K562 (cell line): ENCODE measurements around the gene LCP2. TPM values are rescaled to one million over a fixed set of nuclear protein-coding genes. Genes with fewer than 3 reads are reported as not detected.

Experiments
- CBFA2T3 ChIP-seq: fragments of 450-650 bp; IDR thresholded peaks from 2 replicates; pipeline ENCODE4 v1.6.1; 2017
- DIDO1 ChIP-seq: fragments of 450-650 bp; IDR thresholded peaks from 2 replicates; pipeline ENCODE4 v1.6.1; 2016; ENCODE audit warnings: low read depth, missing biosample characterization, missing genetic modification characterization
- DMBX1 ChIP-seq: fragments of 250-450 bp; sonication (Bioruptor Pico); IDR thresholded peaks from 2 replicates; pipeline ENCODE4 v1.8.0; 2022; ENCODE audit warnings: inconsistent platforms, mild to moderate bottlenecking, moderate library complexity, borderline replicate concordance
- GATA2 ChIP-seq: sonication (generic); formaldehyde crosslinking; IDR thresholded peaks from 2 replicates; pipeline ENCODE4 v1.4.0; 2020; ENCODE audit warnings: mild to moderate bottlenecking, missing genetic modification reagents
- KDM1A ChIP-seq, 2 experiments: fragments of 450-650 bp; IDR thresholded peaks; 2 replicates each; pipeline ENCODE4 v1.6.1; 2016; ENCODE audit warnings: mild to moderate bottlenecking in 2 of 2
- MAFG ChIP-seq: fragments of 450-650 bp; conservative IDR thresholded peaks from 2 replicates; pipeline ENCODE4 v1.6.1; 2016; ENCODE audit warnings: missing genetic modification characterization, missing compliant biosample characterization
- MED1 ChIP-seq: sonication (generic); formaldehyde crosslinking; IDR thresholded peaks from 2 replicates; pipeline ENCODE4 v1.8.1; 2023; ENCODE audit warnings: missing genetic modification reagents, borderline replicate concordance
- MEIS2 ChIP-seq: fragments of 450-650 bp; IDR thresholded peaks from 2 replicates; pipeline ENCODE4 v1.6.1; 2014; ENCODE audit warnings: mild to moderate bottlenecking; ENCODE audit not compliant: partially characterized antibody
- RAD21 ChIP-seq, 2 experiments: fragments of 250-450 bp in 1 of 2; fragments of 450-650 bp in 1 of 2; sonication (Bioruptor Pico) in 1 of 2; formaldehyde crosslinking in 1 of 2; IDR thresholded peaks in 1 of 2; conservative IDR thresholded peaks in 1 of 2; 2 replicates each; pipeline versions ENCODE4 v1.4.0 to v1.8.0; 2020 to 2022; ENCODE audit warnings: mild to moderate bottlenecking in 2 of 2, moderate library complexity in 1 of 2
- SMARCE1 ChIP-seq: fragments of 450-650 bp; IDR thresholded peaks from 2 replicates; pipeline ENCODE4 v1.7.1; 2016; ENCODE audit warnings: mild to moderate bottlenecking
- TRIM24 ChIP-seq, 2 experiments: fragments of 450-650 bp; IDR thresholded peaks; 2 replicates each; pipeline ENCODE4 v1.6.1; 2016
- ZBED1 ChIP-seq: IDR thresholded peaks from 2 replicates; pipeline ENCODE4 v1.6.1; 2014
- ZNF274 ChIP-seq: IDR thresholded peaks from 2 replicates; pipeline ENCODE4 v1.6.1; 2011; ENCODE audit warnings: low read depth, mild to moderate bottlenecking, low read length, moderate library complexity, borderline replicate concordance
- ZNF354B ChIP-seq: fragments of 250-450 bp; sonication (Bioruptor Pico); IDR thresholded peaks from 2 replicates; pipeline ENCODE4 v1.4.0; 2020
- ZNF431 ChIP-seq: sonication (generic); formaldehyde crosslinking; IDR thresholded peaks from 2 replicates; pipeline ENCODE4 v1.8.0; 2022; ENCODE audit warnings: mild to moderate bottlenecking, missing genetic modification reagents
- ZNF589 ChIP-seq: fragments of 200-800 bp; sonication (Bioruptor generic); IDR thresholded peaks from 2 replicates; pipeline ENCODE4 v1.6.1; 2016; ENCODE audit warnings: low read depth, missing genetic modification characterization, missing compliant biosample characterization
- ZNF780A ChIP-seq: fragments of 250-450 bp; sonication (Bioruptor Pico); IDR thresholded peaks from 2 replicates; pipeline ENCODE4 v1.5.0; 2021; ENCODE audit warnings: mild to moderate bottlenecking
- polyA plus RNA-seq, 8 experiments: library from polyadenylated mRNA; depleted of rRNA in 4 of 8; stranded (reverse) in 5 of 8; unstranded in 3 of 8; fragments of >200 nt; fragmentation: Nextera tagmentation in 2 of 8; fragmentation: Illumina TruSeq in 1 of 8; extraction: Ambion mirVana in 2 of 8; extraction: Trizol in 1 of 8; gene quantifications; 2 replicates each; pipeline versions ENCODE4 v1.2.1 to v1.2.3, GENCODE V29; 2011 to 2014; ENCODE audit warnings: inconsistent platforms in 1 of 8, missing spikeins in 1 of 8
- total RNA-seq, 7 experiments: library from RNA; depleted of rRNA in 6 of 7; stranded (reverse); fragments of >200 nt in 6 of 7; fragmentation: Illumina TruSeq in 2 of 7; extraction: Trizol in 2 of 7; gene quantifications; 2 replicates each; pipeline versions ENCODE4 v1.2.1 to v1.2.3, GENCODE V29; 2011 to 2021; ENCODE audit warnings: low replicate concordance in 1 of 7
- TF ChIP-seq, protein P1 (sequence below): sonication (generic); IDR thresholded peaks from 2 replicates; pipeline ENCODE4 v1.6.1; 2016
- TF ChIP-seq, protein P2 (sequence below): sonication (generic); formaldehyde crosslinking; IDR thresholded peaks from 2 replicates; pipeline ENCODE4 v1.8.0; 2022; ENCODE audit warnings: missing genetic modification reagents, mild to moderate bottlenecking, borderline replicate concordance
- TF ChIP-seq, protein P3 (sequence below): fragments of 450-650 bp; IDR thresholded peaks from 2 replicates; pipeline ENCODE4 v1.6.1; 2016
- TF ChIP-seq, protein P4 (sequence below): fragments of 450-650 bp; IDR thresholded peaks from 2 replicates; pipeline ENCODE4 v1.6.1; 2017; ENCODE audit warnings: mild to moderate bottlenecking, moderate library complexity
- TF ChIP-seq, protein P5 (sequence below): sonication (generic); formaldehyde crosslinking; IDR thresholded peaks from 2 replicates; pipeline ENCODE4 v1.8.0; 2022; ENCODE audit warnings: missing genetic modification reagents, mild to moderate bottlenecking, moderate library complexity, borderline replicate concordance
- TF ChIP-seq, protein P6 (sequence below): fragments of 250-450 bp; sonication (Bioruptor Pico); IDR thresholded peaks from 2 replicates; pipeline ENCODE4 v1.5.0; 2021; ENCODE audit warnings: mild to moderate bottlenecking, borderline replicate concordance

Gene LCP2
- total and polyA plus RNA-seq, 9 of the 15 experiments (the other 6 are each of a cell fraction or from before 2014, with no cell fraction given) = 4.0 to 31.3 (median 14.6) TPM

DNA sequence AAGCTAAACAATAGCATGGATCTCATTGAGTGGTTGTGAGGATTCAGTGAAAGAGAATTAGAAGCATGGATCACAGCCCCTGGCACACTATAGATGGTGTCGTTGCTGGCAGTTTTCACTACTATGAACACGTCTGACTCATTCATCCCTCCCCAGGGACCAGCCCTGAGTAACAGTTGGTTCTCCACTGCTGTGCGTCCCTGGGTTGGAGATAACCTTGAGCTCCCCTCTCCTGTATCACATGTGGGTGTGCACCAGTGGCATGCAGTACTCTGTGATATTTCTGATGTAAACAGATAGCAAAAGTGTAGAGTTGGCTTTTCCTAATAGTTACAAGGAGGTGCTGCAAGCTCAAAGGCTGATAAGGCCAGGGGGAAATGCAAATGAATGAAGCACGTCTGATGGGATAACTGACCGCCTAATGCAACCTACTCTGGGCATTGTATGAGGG lies 8.8 kb upstream of the LCP2 start (continued):
- TF ChIP-seq, protein P1, sequence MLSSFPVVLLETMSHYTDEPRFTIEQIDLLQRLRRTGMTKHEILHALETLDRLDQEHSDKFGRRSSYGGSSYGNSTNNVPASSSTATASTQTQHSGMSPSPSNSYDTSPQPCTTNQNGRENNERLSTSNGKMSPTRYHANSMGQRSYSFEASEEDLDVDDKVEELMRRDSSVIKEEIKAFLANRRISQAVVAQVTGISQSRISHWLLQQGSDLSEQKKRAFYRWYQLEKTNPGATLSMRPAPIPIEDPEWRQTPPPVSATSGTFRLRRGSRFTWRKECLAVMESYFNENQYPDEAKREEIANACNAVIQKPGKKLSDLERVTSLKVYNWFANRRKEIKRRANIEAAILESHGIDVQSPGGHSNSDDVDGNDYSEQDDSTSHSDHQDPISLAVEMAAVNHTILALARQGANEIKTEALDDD = peak; percentile 68
- TF ChIP-seq DIDO1 (tag) = no peak
- TF ChIP-seq ZNF780A (CRISPR knock-in tag) = no peak
- no peak for TF ChIP-seq ZNF274
- peak; percentile 67; the same call in 1 of the 2 replicates for TF ChIP-seq ZBED1
- peak; percentile 33 to 78; a peak in 2 of 4 replicates for TF ChIP-seq TRIM24 (IDR thresholded peaks at IDR 0.05)
- no peak for TF ChIP-seq ZNF354B
- peak in 1 of 2 experiments; percentile 29; a peak in 1 of 4 replicates for TF ChIP-seq RAD21 (CRISPR knock-in tag; conservative IDR thresholded peaks at IDR 0.05 in 1 of 2, IDR thresholded peaks at IDR 0.05 in 1 of 2)
- peak; percentile 80; the same call in 1 of the 2 replicates for TF ChIP-seq DMBX1
- TF ChIP-seq CBFA2T3 = peak; percentile 83
- peak; percentile 70 for TF ChIP-seq SMARCE1
- TF ChIP-seq, protein P2, sequence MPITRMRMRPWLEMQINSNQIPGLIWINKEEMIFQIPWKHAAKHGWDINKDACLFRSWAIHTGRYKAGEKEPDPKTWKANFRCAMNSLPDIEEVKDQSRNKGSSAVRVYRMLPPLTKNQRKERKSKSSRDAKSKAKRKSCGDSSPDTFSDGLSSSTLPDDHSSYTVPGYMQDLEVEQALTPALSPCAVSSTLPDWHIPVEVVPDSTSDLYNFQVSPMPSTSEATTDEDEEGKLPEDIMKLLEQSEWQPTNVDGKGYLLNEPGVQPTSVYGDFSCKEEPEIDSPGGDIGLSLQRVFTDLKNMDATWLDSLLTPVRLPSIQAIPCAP = no peak
- TF ChIP-seq MEIS2 = no peak
- peak in 1 of 2 experiments; percentile 53; a peak in 1 of 4 replicates for TF ChIP-seq KDM1A (IDR thresholded peaks at IDR 0.05)
- TF ChIP-seq, protein P3, sequence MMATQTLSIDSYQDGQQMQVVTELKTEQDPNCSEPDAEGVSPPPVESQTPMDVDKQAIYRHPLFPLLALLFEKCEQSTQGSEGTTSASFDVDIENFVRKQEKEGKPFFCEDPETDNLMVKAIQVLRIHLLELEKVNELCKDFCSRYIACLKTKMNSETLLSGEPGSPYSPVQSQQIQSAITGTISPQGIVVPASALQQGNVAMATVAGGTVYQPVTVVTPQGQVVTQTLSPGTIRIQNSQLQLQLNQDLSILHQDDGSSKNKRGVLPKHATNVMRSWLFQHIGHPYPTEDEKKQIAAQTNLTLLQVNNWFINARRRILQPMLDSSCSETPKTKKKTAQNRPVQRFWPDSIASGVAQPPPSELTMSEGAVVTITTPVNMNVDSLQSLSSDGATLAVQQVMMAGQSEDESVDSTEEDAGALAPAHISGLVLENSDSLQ = no peak
- TF ChIP-seq GATA2 (CRISPR knock-in tag) = peak; percentile 55; the same call in 1 of the 2 replicates
- TF ChIP-seq MAFG (tag) = peak; percentile 44; the same call in 1 of the 2 replicates
- TF ChIP-seq, protein P4, sequence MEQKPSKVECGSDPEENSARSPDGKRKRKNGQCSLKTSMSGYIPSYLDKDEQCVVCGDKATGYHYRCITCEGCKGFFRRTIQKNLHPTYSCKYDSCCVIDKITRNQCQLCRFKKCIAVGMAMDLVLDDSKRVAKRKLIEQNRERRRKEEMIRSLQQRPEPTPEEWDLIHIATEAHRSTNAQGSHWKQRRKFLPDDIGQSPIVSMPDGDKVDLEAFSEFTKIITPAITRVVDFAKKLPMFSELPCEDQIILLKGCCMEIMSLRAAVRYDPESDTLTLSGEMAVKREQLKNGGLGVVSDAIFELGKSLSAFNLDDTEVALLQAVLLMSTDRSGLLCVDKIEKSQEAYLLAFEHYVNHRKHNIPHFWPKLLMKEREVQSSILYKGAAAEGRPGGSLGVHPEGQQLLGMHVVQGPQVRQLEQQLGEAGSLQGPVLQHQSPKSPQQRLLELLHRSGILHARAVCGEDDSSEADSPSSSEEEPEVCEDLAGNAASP = no peak
- TF ChIP-seq, protein P5, sequence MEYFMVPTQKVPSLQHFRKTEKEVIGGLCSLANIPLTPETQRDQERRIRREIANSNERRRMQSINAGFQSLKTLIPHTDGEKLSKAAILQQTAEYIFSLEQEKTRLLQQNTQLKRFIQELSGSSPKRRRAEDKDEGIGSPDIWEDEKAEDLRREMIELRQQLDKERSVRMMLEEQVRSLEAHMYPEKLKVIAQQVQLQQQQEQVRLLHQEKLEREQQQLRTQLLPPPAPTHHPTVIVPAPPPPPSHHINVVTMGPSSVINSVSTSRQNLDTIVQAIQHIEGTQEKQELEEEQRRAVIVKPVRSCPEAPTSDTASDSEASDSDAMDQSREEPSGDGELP (CRISPR knock-in tag) = peak; percentile 57
- no peak; the same call in 1 of the 2 replicates for TF ChIP-seq ZNF431 (CRISPR knock-in tag)
- TF ChIP-seq MED1 (CRISPR knock-in tag) = no peak
- TF ChIP-seq, protein P6, sequence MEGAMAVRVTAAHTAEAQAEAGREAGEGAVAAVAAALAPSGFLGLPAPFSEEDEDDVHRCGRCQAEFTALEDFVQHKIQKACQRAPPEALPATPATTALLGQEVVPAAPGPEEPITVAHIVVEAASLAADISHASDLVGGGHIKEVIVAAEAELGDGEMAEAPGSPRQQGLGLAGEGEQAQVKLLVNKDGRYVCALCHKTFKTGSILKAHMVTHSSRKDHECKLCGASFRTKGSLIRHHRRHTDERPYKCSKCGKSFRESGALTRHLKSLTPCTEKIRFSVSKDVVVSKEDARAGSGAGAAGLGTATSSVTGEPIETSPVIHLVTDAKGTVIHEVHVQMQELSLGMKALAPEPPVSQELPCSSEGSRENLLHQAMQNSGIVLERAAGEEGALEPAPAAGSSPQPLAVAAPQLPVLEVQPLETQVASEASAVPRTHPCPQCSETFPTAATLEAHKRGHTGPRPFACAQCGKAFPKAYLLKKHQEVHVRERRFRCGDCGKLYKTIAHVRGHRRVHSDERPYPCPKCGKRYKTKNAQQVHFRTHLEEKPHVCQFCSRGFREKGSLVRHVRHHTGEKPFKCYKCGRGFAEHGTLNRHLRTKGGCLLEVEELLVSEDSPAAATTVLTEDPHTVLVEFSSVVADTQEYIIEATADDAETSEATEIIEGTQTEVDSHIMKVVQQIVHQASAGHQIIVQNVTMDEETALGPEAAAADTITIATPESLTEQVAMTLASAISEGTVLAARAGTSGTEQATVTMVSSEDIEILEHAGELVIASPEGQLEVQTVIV (CRISPR knock-in tag) = no peak
- peak; percentile 78 for TF ChIP-seq ZNF589
